ENCODE results near the gene FAT4. TPM values are rescaled to one million over a fixed set of nuclear protein-coding genes. Genes with fewer than 3 reads are reported as not detected.
A peak's percentile ranks its signal among the peaks of the same experiment; 100 is the strongest.

The FAT4 gene
- 14.2 TPM for polyA plus RNA-seq (ENCODE audit: insufficient read length)

GRCh38 chr4:125314676-125315575 is at the start of gene FAT4:
FAT4 (plus strand) TSS chr4:125314955; CDS start chr4:125316412, 1,457 bp downstream.
- peak; percentile 93 for DNase-seq (ENCODE audit: low read depth)

GRCh38 chr4:125265846-125266245 is 48.9 kb upstream of the FAT4 start:
- DNase-seq (ENCODE audit: low read depth), result no peak

- DNase-seq (ENCODE audit: low read depth), result no peak
Observed at GRCh38 chr4:125266901-125267604, 47.7 kb upstream of the FAT4 start.

- DNase-seq (ENCODE audit: low read depth), result no peak
Observed at GRCh38 chr4:125267630-125268029, 47.1 kb upstream of the FAT4 start.

- DNase-seq (ENCODE audit: low read depth), result no peak
Observed at GRCh38 chr4:125268068-125268755, 46.5 kb upstream of the FAT4 start.

- DNase-seq (ENCODE audit: low read depth), result no peak
Observed at GRCh38 chr4:125276811-125277210, 37.9 kb upstream of the FAT4 start.

- DNase-seq (ENCODE audit: low read depth), result no peak
Observed at GRCh38 chr4:125277790-125278189, 37.0 kb upstream of the FAT4 start.

- no peak for DNase-seq (ENCODE audit: low read depth)
Observed at GRCh38 chr4:125280892-125281403, 33.8 kb upstream of the FAT4 start.

GRCh38 chr4:125283707-125284279 is 31.0 kb upstream of the FAT4 start:
- DNase-seq (ENCODE audit: low read depth), result no peak

- no peak for DNase-seq (ENCODE audit: low read depth)
Observed at GRCh38 chr4:125297116-125297515, 17.6 kb upstream of the FAT4 start.

- DNase-seq (ENCODE audit: low read depth), result no peak
Observed at GRCh38 chr4:125303058-125303457, 11.7 kb upstream of the FAT4 start.

GRCh38 chr4:125303821-125304220 is 10.9 kb upstream of the FAT4 start:
- no peak for DNase-seq (ENCODE audit: low read depth)

- no peak for DNase-seq (ENCODE audit: low read depth)
Observed at GRCh38 chr4:125306112-125306511, 8.6 kb upstream of the FAT4 start.

GRCh38 chr4:125306533-125306932 is 8.2 kb upstream of the FAT4 start:
- DNase-seq (ENCODE audit: low read depth), result no peak

- DNase-seq (ENCODE audit: low read depth), result no peak
Observed at GRCh38 chr4:125311503-125311902, 3.3 kb upstream of the FAT4 start.

- peak; percentile 89 for DNase-seq (ENCODE audit: low read depth)
Observed at GRCh38 chr4:125313497-125313896, 1.3 kb upstream of the FAT4 start.

GRCh38 chr4:125313989-125314667 is 627 bp upstream of the FAT4 start:
- no peak for DNase-seq (ENCODE audit: low read depth)

- no peak for DNase-seq (ENCODE audit: low read depth)
Observed at GRCh38 chr4:125315576-125316400, 1.0 kb downstream of the FAT4 start.

- DNase-seq (ENCODE audit: low read depth), result no peak
Observed at GRCh38 chr4:125316401-125316790, 1.6 kb downstream of the FAT4 start.

Data from forelimb muscle (tissue), 1 donor.